ENCODE measurements around the gene L3MBTL4. TPM values are rescaled to one million over a fixed set of nuclear protein-coding genes. Genes with fewer than 3 reads are reported as not detected.

The L3MBTL4 gene
- total and polyA plus RNA-seq, 9 of the 15 experiments (the other 6 are each of a cell fraction or from before 2014, with no cell fraction given) = not detected

DNA sequence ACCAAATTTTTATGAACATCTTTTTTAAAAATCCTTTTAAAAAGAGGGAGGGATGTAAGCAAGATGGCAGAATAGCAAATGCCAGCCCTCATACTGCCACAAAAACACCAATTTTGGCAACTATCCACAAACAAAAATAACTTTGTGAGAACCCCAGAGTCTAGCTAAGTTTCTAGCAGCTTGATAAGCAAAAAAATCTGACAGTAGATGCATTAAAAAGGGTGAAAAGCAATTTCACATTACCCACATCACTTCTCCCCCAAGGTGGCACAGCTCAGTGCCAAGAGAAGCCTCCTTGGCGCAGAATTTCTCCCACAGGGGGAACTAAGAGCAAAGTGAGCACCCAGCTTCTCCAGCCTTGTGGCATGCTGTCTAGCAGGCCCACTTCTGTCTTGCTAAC is 74.6 kb downstream of the L3MBTL4 start:
- POLR2A ChIA-PET = interaction anchor here (0.6 kb wide), 1 partner anchor 152 kb away, joined by 3 read pairs; no protein-coding TSS in a partner anchor
- no peak overlapping the region for H2AFZ ChIP-seq (ENCODE audit: low read depth, low read length)
- H4K20me1 ChIP-seq (replicated peaks; ENCODE audit: control insufficient read depth, insufficient read depth, low read length) = no peaks in the 10 kb centered on the region
- BruUV-seq (replicated peaks) = no TSS peak
- in situ Hi-C loops (cut with MboI) = no loop called here
- no peaks in the 10 kb centered on the region; the same call in none of the 2 replicates for H3K9me3 ChIP-seq (replicated peaks; ENCODE audit: control insufficient read depth, insufficient read depth, low read depth, low read length)
- no peaks in the 10 kb centered on the region for H3K27me3 ChIP-seq (ENCODE audit: control insufficient read depth in 2 of 2, insufficient read depth in 2 of 2, low read length in 2 of 2)
- no peaks in the 10 kb centered on the region for H3K36me3 ChIP-seq (ENCODE audit: control insufficient read depth, insufficient read depth, low read length)
- intact Hi-C loops (cut with micrococcal nuclease) = no loop called here
- no peaks in the 10 kb centered on the region for H3K79me2 ChIP-seq (ENCODE audit: control insufficient read depth, insufficient read depth, low read length)
- DNase-seq (ENCODE audit: extremely low read depth in 1 of 4, low spot score in 3 of 4) (no peak), ATAC-seq (no peak), FAIRE-seq (no peak)
- H3K9me1 ChIP-seq (ENCODE audit: control insufficient read depth, insufficient read depth, low read length) = no peaks in the 10 kb centered on the region
- CTCF ChIA-PET (ENCODE audit: low intra/inter-chr PET ratio) = no interaction called here
- no peak overlapping the region for H3K27ac ChIP-seq (ENCODE audit: extremely low read depth, low read depth, low read length)
- WGBS (ENCODE audit: insufficient coverage, low coverage, missing lambda C conversion rate) = 0% methylated on average over 1 of the region's 1 CpG
- no peak overlapping the region for H3K9ac ChIP-seq (ENCODE audit: insufficient read depth in 1 of 2, low read depth in 2 of 2, low read length in 2 of 2)
- H3K4me2 ChIP-seq (ENCODE audit: insufficient read depth, low read length) = no peak overlapping the region
- no peaks in the 10 kb centered on the region for H3K4me1 ChIP-seq (replicated peaks in 1 of 2; ENCODE audit: control insufficient read depth in 2 of 2, insufficient read depth in 2 of 2, low read length in 2 of 2)
- H3K4me3 ChIP-seq = no peak overlapping the region
- no peak for TF ChIP-seq FOXM1 (IDR thresholded peaks at IDR 0.05; ENCODE audit: low read depth)
- TF ChIP-seq FOXM1 (CRISPR knock-in tag; IDR thresholded peaks at IDR 0.05; ENCODE audit: low read depth) = no peak
- TF ChIP-seq, protein P1, sequence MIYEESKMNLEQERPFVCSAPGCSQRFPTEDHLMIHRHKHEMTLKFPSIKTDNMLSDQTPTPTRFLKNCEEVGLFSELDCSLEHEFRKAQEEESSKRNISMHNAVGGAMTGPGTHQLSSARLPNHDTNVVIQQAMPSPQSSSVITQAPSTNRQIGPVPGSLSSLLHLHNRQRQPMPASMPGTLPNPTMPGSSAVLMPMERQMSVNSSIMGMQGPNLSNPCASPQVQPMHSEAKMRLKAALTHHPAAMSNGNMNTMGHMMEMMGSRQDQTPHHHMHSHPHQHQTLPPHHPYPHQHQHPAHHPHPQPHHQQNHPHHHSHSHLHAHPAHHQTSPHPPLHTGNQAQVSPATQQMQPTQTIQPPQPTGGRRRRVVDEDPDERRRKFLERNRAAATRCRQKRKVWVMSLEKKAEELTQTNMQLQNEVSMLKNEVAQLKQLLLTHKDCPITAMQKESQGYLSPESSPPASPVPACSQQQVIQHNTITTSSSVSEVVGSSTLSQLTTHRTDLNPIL (CRISPR knock-in tag; IDR thresholded peaks at IDR 0.05) = no peak
- TF ChIP-seq, protein P2, sequence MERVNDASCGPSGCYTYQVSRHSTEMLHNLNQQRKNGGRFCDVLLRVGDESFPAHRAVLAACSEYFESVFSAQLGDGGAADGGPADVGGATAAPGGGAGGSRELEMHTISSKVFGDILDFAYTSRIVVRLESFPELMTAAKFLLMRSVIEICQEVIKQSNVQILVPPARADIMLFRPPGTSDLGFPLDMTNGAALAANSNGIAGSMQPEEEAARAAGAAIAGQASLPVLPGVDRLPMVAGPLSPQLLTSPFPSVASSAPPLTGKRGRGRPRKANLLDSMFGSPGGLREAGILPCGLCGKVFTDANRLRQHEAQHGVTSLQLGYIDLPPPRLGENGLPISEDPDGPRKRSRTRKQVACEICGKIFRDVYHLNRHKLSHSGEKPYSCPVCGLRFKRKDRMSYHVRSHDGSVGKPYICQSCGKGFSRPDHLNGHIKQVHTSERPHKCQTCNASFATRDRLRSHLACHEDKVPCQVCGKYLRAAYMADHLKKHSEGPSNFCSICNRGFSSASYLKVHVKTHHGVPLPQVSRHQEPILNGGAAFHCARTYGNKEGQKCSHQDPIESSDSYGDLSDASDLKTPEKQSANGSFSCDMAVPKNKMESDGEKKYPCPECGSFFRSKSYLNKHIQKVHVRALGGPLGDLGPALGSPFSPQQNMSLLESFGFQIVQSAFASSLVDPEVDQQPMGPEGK (CRISPR knock-in tag; IDR thresholded peaks at IDR 0.05; ENCODE audit: borderline replicate concordance) = no peak
- no peak for TF ChIP-seq SLC30A9 (CRISPR knock-in tag; IDR thresholded peaks at IDR 0.05)
- TF ChIP-seq MTA2 (IDR thresholded peaks at IDR 0.05; ENCODE audit: low read depth) = no peak
- no peak for TF ChIP-seq OTX1 (CRISPR knock-in tag; IDR thresholded peaks at IDR 0.05)
- no peak for TF ChIP-seq CHCHD3 (CRISPR knock-in tag; IDR thresholded peaks at IDR 0.05)
- TF ChIP-seq POLR2AphosphoS2 (IDR thresholded peaks at IDR 0.05; ENCODE audit: low read length) = no peak
- TF ChIP-seq, protein P3, sequence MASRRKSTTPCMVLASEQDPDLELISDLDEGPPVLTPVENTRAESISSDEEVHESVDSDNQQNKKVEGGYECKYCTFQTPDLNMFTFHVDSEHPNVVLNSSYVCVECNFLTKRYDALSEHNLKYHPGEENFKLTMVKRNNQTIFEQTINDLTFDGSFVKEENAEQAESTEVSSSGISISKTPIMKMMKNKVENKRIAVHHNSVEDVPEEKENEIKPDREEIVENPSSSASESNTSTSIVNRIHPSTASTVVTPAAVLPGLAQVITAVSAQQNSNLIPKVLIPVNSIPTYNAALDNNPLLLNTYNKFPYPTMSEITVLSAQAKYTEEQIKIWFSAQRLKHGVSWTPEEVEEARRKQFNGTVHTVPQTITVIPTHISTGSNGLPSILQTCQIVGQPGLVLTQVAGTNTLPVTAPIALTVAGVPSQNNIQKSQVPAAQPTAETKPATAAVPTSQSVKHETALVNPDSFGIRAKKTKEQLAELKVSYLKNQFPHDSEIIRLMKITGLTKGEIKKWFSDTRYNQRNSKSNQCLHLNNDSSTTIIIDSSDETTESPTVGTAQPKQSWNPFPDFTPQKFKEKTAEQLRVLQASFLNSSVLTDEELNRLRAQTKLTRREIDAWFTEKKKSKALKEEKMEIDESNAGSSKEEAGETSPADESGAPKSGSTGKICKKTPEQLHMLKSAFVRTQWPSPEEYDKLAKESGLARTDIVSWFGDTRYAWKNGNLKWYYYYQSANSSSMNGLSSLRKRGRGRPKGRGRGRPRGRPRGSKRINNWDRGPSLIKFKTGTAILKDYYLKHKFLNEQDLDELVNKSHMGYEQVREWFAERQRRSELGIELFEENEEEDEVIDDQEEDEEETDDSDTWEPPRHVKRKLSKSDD (conservative IDR thresholded peaks at IDR 0.05; ENCODE audit: low read length) = no peak
- no peak for TF ChIP-seq RAD21 (CRISPR knock-in tag; conservative IDR thresholded peaks at IDR 0.05 in 1 of 2, IDR thresholded peaks at IDR 0.05 in 1 of 2)
- TF ChIP-seq KDM5B (IDR thresholded peaks at IDR 0.05; ENCODE audit: insufficient replicate concordance, low read depth, low read length) = no peak
- no peak for TF ChIP-seq NR4A1 (CRISPR knock-in tag; IDR thresholded peaks at IDR 0.05)
- no peak for TF ChIP-seq NR4A1 (tag; IDR thresholded peaks at IDR 0.05)
- TF ChIP-seq GTF2A2 (tag; IDR thresholded peaks at IDR 0.05) = no peak
- no peak for TF ChIP-seq RUNX1 (IDR thresholded peaks at IDR 0.05; ENCODE audit: low read depth)
- TF ChIP-seq, protein P4, sequence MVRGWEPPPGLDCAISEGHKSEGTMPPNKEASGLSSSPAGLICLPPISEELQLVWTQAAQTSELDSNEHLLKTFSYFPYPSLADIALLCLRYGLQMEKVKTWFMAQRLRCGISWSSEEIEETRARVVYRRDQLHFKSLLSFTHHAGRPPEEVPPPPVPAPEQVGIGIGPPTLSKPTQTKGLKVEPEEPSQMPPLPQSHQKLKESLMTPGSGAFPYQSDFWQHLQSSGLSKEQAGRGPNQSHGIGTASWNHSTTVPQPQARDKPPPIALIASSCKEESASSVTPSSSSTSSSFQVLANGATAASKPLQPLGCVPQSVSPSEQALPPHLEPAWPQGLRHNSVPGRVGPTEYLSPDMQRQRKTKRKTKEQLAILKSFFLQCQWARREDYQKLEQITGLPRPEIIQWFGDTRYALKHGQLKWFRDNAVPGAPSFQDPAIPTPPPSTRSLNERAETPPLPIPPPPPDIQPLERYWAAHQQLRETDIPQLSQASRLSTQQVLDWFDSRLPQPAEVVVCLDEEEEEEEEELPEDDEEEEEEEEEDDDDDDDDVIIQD (CRISPR knock-in tag; IDR thresholded peaks at IDR 0.05) = no peak

Measured in K562 (cell line).